NT2/D1 (cell line): Measurements from ENCODE around the gene GCGR.

ENCODE experiments used
- SUZ12 ChIP-seq: IDR thresholded peaks from 2 replicates; pipeline ENCODE4 v1.6.1; 2011; ENCODE audit not compliant: insufficient read length, insufficient read depth; ENCODE audit errors: extremely low read depth
- YY1 ChIP-seq: IDR thresholded peaks from 2 replicates; pipeline ENCODE4 v1.6.1; 2011; ENCODE audit not compliant: insufficient read length, insufficient read depth

- no peak for TF ChIP-seq YY1
- no peak for TF ChIP-seq SUZ12
Observed at GRCh38 chr17:81833160-81833920, 29.4 kb downstream of the GCGR start, which contains the start of gene MCRIP1.
